ENCODE measurements around the gene LMAN1. TPM values are rescaled to one million over a fixed set of nuclear protein-coding genes. Genes with fewer than 3 reads are reported as not detected.

Gene LMAN1
- total and polyA plus RNA-seq, 2 of the 13 experiments (the other 11 are each of a cell fraction or from before 2014, with no cell fraction given) = 127 to 131 TPM

GRCh38 chr18:59372975-59373374, 13.9 kb upstream of the LMAN1 start (continued):
- TF ChIP-seq FIP1L1 (IDR thresholded peaks at IDR 0.05; ENCODE audit: borderline replicate concordance, insufficient read depth, low read depth, low read length) (no peak), IRX3 (CRISPR knock-in tag; IDR thresholded peaks at IDR 0.05; ENCODE audit: borderline replicate concordance, low read depth) (no peak), ZBTB20 (CRISPR knock-in tag; IDR thresholded peaks at IDR 0.05; ENCODE audit: borderline replicate concordance, low read depth) (no peak), MTERF4 (CRISPR knock-in tag; IDR thresholded peaks at IDR 0.05) (no peak), PHB2 (IDR thresholded peaks at IDR 0.05; ENCODE audit: partially characterized antibody) (no peak), HNRNPH1 (optimal IDR thresholded peaks at IDR 0.05; ENCODE audit: low read depth, low read length) (no peak), HNF4A (CRISPR knock-in tag; IDR thresholded peaks at IDR 0.05) (no peak), ZNF691 (CRISPR knock-in tag; IDR thresholded peaks at IDR 0.05; ENCODE audit: borderline replicate concordance, low read depth) (no peak), DMAP1 (CRISPR knock-in tag; IDR thresholded peaks at IDR 0.05) (no peak), ZBTB4 (CRISPR knock-in tag; IDR thresholded peaks at IDR 0.05; ENCODE audit: borderline replicate concordance) (no peak)
